Anterior cingulate cortex (tissue), 58 donors: ENCODE data around the gene MAMDC4.
A peak's percentile ranks its signal among the peaks of the same experiment; 100 is the strongest.
"Not testable (repeated sequence)": the region's sequence is repeated elsewhere in the genome, so short reads cannot be mapped to it uniquely, and the experiment has no call there.

Experiments used
- DNase-seq, 58 donors: peaks; one replicate each; lab custom pipeline; 2025; lab: John Stamatoyannopoulos, UW

The MAMDC4 gene

GRCh38 chr9:136882947-136883283, 30.8 kb downstream of the MAMDC4 start:
- not testable (repeated sequence) for DNase-seq

GRCh38 chr9:136883670-136884069, 31.5 kb downstream of the MAMDC4 start:
- not testable (repeated sequence) for DNase-seq

- peak; percentile 65 to 99 (median 96) for DNase-seq
Measured at GRCh38 chr9:136885950-136886578, 33.9 kb downstream of the MAMDC4 start, which contains the start of gene TRAF2. TRAF2 (plus strand) TSS chr9:136886516; CDS start chr9:136898741, 12,225 bp downstream.

- DNase-seq: peak in 5 of 58 donors; percentile 7 to 72 (median 32)
Measured at GRCh38 chr9:136886610-136887597, 34.8 kb downstream of the MAMDC4 start.

GRCh38 chr9:136888454-136888853, 36.3 kb downstream of the MAMDC4 start:
- no peak for DNase-seq

- no peak for DNase-seq
Measured at GRCh38 chr9:136889858-136890257, 37.7 kb downstream of the MAMDC4 start.

- DNase-seq: no peak
Measured at GRCh38 chr9:136890661-136891060, 38.5 kb downstream of the MAMDC4 start.

- no peak for DNase-seq
Measured at GRCh38 chr9:136896027-136896426, 43.9 kb downstream of the MAMDC4 start.

GRCh38 chr9:136898483-136899100, 46.4 kb downstream of the MAMDC4 start:
- no peak for DNase-seq

- DNase-seq: no peak
Measured at GRCh38 chr9:136899196-136899595, 47.0 kb downstream of the MAMDC4 start.

- no peak for DNase-seq
Measured at GRCh38 chr9:136900556-136900955, 48.4 kb downstream of the MAMDC4 start.

- DNase-seq: no peak
Measured at GRCh38 chr9:136900988-136901515, 48.9 kb downstream of the MAMDC4 start.

- no peak for DNase-seq
Measured at GRCh38 chr9:136901516-136902258, 49.5 kb downstream of the MAMDC4 start.

GRCh38 chr9:136902259-136902821, 50.2 kb downstream of the MAMDC4 start:
- no peak for DNase-seq

GRCh38 chr9:136903041-136903554, 51.0 kb downstream of the MAMDC4 start:
- DNase-seq: no peak

- DNase-seq: no peak
Measured at GRCh38 chr9:136906266-136906665, 54.1 kb downstream of the MAMDC4 start.

- no peak for DNase-seq
Measured at GRCh38 chr9:136907011-136907914, 55.1 kb downstream of the MAMDC4 start.
